ENCODE measurements around the gene MZT2B.
"Not testable (repeated sequence)": the region's sequence is repeated elsewhere in the genome, so short reads cannot be mapped to it uniquely, and the experiment has no call there.

The MZT2B gene

DNA sequence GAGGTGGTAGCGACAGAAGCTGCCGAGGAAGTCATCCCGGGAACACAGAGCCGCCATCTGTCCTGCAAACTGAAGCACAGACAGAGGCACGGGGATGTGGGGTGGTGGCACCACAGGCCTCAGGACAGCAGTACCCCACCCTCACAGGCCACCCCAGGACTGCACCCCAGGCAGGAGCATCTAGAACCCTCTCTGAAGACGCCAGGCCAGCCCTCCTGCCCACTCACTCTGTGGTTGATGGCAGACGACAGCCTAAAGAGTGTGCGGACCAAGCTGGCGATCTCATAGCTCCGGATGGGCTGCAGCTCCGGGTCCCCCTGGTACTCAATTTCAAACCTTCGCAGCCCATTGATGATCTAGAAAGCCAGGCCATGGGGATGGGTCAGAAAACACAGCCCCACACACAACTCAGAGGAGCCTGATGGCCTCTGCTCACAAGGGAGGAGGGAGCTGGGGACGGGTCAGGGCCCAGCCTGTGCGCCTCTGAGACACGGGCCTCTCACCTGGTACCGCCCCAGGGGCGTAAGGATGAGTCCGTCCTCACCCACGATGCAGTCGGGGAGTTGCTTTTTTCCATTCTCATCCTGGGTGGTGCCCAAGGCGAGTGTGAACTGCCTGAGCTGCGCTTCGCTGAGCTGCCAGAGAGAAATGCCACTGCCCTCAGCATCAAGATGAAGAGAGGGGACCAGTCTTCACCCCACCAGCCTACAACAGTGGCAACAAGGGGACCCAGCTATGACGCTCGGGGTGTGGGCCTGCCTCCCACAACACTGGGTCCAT is 29.1 kb upstream of the MZT2B start:
- no peak for DNase-seq

DNA sequence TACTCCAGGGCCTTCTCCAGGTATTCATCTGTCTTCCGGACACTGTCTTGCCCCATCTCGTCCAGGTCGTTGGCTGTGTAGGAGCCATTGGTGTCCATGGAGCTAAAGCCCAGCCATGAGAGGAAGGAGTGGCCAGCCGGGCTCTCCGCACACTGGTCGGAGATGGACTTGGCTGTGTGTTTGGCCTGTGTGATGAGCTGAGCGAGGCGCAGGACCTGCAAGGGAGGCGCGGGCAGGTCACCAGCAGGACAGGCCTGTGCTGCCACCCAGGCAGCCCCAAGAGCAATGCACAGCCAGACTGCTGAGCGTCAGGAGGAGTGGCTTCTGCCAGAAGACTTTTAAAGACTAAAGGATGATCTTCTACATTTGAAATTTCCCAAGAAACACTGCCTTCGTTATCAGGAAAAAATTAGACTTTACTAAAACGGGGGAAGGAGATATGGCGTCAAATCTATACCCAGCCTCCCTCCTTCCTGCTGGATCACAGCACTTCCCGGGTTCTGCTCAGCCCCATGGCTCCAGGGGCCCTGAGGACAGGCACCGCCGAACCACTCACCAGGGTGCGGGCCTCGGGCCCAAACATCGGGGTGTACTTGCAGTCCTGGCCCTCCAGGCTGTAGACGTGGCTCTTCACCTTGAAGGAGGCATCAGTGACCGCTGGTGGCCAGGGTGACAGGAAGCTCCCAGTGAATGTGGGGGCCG is 28.2 kb upstream of the MZT2B start:
- not testable (repeated sequence) for DNase-seq

DNA sequence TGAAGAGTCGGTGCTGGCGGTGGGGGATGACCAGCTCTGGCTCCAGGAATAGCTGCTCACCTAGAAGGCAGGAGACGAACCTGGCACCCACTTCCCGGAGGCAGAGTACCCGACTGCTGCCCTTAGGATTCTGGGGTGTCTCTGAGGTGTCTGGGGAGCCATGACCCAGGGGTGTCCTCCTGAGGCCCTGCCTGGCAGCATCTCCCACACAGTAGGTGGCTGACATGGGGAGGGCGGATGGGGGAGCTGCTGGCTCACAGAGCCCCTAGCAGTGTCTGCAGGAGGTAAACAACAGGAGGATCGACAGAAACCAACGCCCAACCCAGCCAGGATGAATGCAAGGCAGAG is 27.7 kb upstream of the MZT2B start:
- DNase-seq: not testable (repeated sequence)

GRCh38 chr2:130154773-130155765 is 27.0 kb upstream of the MZT2B start:
- DNase-seq: no peak

- DNase-seq: peak; percentile 14 to 43 (median 28)
Observed at GRCh38 chr2:130155956-130156623, 26.0 kb upstream of the MZT2B start.

- DNase-seq: no peak
Observed at GRCh38 chr2:130156624-130157004, 25.4 kb upstream of the MZT2B start.

DNA sequence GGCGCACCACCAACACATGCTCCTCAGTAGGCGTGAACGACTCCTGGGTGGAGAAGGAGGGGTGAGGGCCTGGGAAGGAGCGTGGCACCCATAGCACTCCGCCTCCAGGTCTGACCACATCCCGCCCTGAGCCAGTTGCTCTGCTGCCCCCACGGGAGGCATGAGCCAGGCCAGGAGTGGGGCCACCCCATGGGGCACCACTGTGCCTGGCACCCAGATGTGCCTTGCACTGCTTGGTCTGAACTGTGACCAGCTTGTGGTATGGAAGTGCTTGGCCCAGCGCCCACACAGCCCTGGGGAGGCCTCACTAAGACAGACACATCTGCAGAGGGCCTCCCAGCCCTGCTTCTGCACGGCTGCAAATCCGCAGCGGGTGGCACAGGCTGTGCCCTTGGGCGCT is 24.7 kb upstream of the MZT2B start:
- not testable (repeated sequence) for DNase-seq

GRCh38 chr2:130157825-130158514 is 24.1 kb upstream of the MZT2B start:
- DNase-seq: peak; percentile 60 to 81 (median 72)

DNA sequence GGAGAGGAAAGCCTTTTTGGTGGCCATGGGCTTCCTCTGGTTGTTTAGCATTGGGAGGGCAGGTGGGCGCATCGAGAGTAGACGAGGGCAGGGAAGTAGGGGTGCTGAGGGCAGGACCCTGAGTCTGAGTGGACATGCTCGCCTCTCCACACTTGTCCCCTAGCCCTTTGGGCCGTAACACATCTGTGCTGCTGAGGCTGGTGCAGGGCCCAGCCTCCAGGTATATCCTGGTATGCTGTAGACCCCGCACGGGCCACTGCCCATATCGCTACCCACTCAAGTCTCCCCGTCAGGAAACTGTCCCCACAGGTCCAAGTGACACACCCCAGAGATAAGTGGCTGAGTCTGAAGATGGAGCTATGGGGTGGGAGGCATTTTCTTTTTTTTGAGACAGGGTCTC is 23.4 kb upstream of the MZT2B start:
- no peak for DNase-seq

- DNase-seq: not testable (repeated sequence)
Observed at GRCh38 chr2:130159376-130159775, 22.7 kb upstream of the MZT2B start.

GRCh38 chr2:130160131-130160530 is 21.9 kb upstream of the MZT2B start:
- DNase-seq: no peak

DNA sequence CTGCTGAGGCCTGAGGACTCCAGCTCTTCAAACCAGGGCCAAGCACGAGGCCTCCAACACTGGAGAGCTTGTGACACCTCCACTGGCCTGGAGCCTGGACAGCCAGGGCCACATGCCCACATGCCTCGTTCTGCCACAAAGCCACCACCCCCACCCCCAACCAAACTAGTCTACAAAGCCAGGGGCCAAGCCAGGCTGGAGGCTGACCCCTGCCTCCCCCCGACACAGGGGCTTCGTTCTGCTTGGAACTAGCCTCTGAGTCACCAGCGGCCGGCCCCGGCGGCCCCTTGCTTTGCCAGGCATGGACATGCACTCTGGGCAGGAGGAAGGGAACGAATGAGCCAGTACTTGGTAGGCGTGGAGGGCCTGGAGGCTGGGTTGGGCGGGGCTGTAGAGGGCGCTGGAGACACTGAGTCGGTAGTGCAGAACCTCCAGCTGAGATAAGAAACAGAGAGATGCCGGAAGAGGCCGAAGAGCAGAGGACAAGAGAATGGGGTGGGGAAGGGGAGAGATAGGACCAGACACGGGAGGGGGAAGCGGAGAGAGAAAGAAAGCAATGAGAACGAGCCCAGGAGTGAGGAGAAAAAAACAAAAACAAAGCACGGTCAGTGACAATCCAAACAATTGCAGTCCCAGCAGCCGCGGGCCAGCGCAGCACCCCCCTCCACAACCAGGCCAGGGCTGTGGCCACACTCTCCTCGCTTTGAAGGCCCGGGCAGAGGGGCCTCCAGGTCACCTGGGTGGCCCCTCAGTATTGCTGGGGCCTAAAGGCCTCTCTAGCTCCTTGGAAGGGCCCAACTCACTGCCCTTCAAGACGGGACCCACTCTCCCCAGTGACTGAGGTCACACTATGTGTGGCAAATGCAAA is 21.0 kb upstream of the MZT2B start:
- DNase-seq: not testable (repeated sequence)

DNA sequence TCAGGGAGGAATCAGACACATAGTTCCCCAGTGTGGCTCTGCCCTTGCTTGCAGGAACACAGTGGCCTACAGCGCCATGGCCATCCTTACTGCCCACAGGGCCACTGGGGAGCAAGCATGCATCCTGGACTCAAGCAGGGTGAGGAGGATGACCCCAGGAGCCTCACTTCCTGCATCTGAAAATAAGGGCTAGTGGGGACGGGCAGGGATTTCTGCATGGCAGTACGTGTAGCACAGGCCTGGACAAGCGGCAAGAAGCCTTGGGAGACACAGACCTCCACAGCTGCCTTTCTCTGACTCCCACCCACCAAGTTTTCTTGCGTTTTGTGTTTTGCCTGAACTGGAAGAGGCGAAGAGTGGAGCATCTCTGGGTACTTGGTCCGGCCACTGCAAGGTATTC is 19.6 kb upstream of the MZT2B start:
- not testable (repeated sequence) for DNase-seq

DNA sequence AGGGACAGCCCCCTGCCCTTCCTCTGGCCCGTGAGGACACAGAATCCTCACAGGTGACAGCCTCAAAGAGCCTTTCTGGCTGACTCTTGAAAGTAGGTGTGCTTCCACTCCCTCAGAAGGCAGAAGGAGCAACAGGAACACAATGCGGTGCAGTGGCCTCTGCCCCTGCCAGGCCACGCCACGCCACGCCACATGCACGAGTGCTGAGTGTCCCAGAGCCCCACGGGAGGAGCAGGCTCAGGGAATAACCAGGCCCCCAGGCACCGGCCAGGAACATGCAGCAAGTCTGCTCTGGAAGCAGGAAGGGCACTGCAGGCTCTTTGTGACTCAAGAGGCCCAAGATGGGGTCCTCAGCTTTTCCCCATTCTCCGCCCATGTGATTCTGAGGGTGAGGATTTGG is 19.1 kb upstream of the MZT2B start:
- DNase-seq: no peak

DNA sequence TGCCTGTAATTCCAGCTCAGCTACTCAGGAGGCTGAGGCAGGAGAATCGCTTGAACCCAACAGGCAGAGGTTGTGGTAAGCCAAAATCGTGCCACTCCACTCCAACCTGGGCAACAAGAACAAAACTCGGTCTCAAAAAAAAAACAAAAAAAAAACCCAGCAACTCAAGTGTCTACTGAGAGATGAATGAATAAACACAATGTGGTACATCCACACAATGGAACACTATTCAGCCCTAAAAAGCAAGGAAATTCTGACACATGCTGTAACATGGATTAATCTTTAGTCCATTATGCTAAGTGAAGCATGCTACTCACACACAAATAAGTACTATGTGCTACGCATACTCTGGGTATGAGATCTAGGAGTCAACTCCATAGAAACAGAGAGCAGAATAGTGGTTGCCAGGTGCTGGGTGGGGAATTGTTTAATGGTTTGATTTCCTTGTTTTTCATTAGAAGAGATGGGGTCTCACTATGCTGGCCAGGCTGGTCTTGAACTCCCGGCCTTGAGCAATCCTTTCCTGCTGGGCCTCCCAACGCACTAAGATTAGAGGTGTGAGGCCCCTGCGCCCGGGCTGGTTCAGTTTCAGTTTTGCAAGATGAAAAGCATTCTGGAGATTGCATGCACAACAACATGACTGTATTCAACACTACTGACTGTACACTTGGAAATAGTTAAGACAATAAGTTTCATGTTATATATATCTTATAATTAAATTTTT is 16.6 kb upstream of the MZT2B start:
- DNase-seq: no peak

- not testable (repeated sequence) for DNase-seq
Observed at GRCh38 chr2:130166611-130167010, 15.5 kb upstream of the MZT2B start.

GRCh38 chr2:130169163-130169562 is 12.9 kb upstream of the MZT2B start:
- DNase-seq: not testable (repeated sequence)

DNA sequence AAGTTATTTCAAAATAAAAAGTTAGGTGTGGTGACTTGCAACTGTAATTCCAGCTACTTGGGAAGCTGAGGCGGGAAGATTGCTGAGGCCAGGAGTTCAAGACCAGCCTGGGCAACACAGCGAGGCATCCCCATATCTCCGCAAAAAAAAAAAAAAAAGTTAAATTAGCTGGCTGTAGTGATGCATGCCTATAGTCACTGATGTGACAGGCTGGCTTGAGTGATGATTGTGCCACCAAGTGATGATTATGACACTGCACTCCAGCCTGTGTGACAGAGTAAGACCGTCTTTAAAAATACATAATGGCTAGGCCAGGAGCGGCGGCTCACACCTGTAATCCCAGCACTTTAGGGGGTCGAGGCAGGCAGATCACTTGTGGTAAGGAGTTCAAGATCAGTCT is 12.2 kb upstream of the MZT2B start:
- no peak for DNase-seq

GRCh38 chr2:130174866-130175265 is 7.2 kb upstream of the MZT2B start:
- not testable (repeated sequence) for DNase-seq

Measured in suppressor macrophage (primary cell).